ENCODE measurements around the gene FGFR4.

The FGFR4 gene

GRCh38 chr5:177085985-177086653 is 596 bp upstream of the FGFR4 start:
- no peak for DNase-seq (ENCODE audit: low read depth)

- DNase-seq (ENCODE audit: low read depth) = no peak
Measured at GRCh38 chr5:177087398-177088005, 787 bp downstream of the FGFR4 start.

- no peak for DNase-seq (ENCODE audit: low read depth)
Measured at GRCh38 chr5:177089127-177089526, 2.4 kb downstream of the FGFR4 start.

GRCh38 chr5:177089825-177090641 is 3.3 kb downstream of the FGFR4 start:
- DNase-seq (ENCODE audit: low read depth) = no peak

- DNase-seq (ENCODE audit: low read depth) = no peak
Measured at GRCh38 chr5:177090813-177091212, 4.1 kb downstream of the FGFR4 start.

- no peak for DNase-seq (ENCODE audit: low read depth)
Measured at GRCh38 chr5:177091232-177091631, 4.5 kb downstream of the FGFR4 start.

GRCh38 chr5:177092178-177093081 is 5.7 kb downstream of the FGFR4 start:
- DNase-seq (ENCODE audit: low read depth) = no peak

GRCh38 chr5:177093082-177093712 is 6.5 kb downstream of the FGFR4 start:
- no peak for DNase-seq (ENCODE audit: low read depth)

GRCh38 chr5:177093803-177094202 is 7.1 kb downstream of the FGFR4 start:
- DNase-seq (ENCODE audit: low read depth) = no peak

- no peak for DNase-seq (ENCODE audit: low read depth)
Measured at GRCh38 chr5:177094224-177095087, 7.7 kb downstream of the FGFR4 start.

GRCh38 chr5:177095088-177095669 is 8.5 kb downstream of the FGFR4 start:
- no peak for DNase-seq (ENCODE audit: low read depth)

- no peak for DNase-seq (ENCODE audit: low read depth)
Measured at GRCh38 chr5:177096162-177097015, 9.7 kb downstream of the FGFR4 start.

- no peak for DNase-seq (ENCODE audit: low read depth)
Measured at GRCh38 chr5:177097016-177097985, 10.6 kb downstream of the FGFR4 start.

- no peak for DNase-seq (ENCODE audit: low read depth)
Measured at GRCh38 chr5:177098120-177098469, 11.4 kb downstream of the FGFR4 start.

GRCh38 chr5:177098470-177099141 is 11.9 kb downstream of the FGFR4 start:
- DNase-seq (ENCODE audit: low read depth) = no peak

- no peak for DNase-seq (ENCODE audit: low read depth)
Measured at GRCh38 chr5:177099422-177100093, 12.8 kb downstream of the FGFR4 start.

- no peak for DNase-seq (ENCODE audit: low read depth)
Measured at GRCh38 chr5:177100714-177101121, 14.0 kb downstream of the FGFR4 start.
